ENCODE data around the gene ZBTB3.

DNA sequence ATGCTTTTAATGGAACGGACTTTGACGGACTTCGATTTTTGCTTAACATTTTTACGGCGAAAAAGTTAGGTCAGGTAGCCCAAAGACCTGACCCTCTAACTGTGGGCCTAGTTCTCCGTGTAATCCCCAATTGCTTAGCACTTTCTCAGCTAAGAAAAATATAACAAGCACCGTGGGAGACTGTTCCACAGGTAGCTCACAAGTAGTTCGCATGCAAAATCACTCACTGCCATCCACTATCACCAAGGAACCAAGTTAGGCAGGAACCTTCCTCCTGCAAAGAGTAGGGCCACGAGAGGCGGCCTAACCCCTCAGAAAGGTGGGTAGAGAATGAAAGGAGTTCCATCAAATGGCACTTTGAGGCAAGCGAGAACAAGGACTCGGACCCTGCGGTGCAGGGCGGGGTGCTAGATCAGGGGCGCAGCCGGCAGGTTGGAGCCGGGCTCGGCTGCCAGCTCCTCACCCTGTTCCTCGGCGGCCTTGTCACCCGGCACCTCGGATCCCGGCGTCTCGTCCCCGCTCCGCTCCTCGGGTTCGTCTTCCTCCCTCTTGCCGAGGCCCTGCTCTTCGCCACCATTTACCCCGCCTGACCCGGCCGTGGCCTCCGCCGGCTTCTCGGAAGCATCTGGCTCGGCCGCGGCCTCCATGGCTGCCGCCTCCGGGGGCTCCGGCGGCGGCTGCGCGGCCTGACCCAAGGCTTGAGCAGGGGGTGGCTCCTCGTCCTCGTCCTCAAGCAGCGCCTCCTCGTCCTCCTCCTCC, 27.6 kb downstream of the ZBTB3 start:
- TF ChIP-seq POLR2A (IDR thresholded peaks at IDR 0.05; ENCODE audit: insufficient read depth in 1 of 2, low read depth in 2 of 2, low read length in 2 of 2) (no peak), ZFP36 (IDR thresholded peaks at IDR 0.05; ENCODE audit: borderline replicate concordance, low read depth, low read length, partially characterized antibody) (no peak), ZNF644 (CRISPR knock-in tag; IDR thresholded peaks at IDR 0.05; ENCODE audit: low read depth) (no peak), KLF6 (CRISPR knock-in tag; IDR thresholded peaks at IDR 0.05) (no peak), RAD21 (CRISPR knock-in tag; IDR thresholded peaks at IDR 0.05) (no peak), EED (CRISPR knock-in tag; IDR thresholded peaks at IDR 0.05) (no peak)
- TF ChIP-seq, protein P1, sequence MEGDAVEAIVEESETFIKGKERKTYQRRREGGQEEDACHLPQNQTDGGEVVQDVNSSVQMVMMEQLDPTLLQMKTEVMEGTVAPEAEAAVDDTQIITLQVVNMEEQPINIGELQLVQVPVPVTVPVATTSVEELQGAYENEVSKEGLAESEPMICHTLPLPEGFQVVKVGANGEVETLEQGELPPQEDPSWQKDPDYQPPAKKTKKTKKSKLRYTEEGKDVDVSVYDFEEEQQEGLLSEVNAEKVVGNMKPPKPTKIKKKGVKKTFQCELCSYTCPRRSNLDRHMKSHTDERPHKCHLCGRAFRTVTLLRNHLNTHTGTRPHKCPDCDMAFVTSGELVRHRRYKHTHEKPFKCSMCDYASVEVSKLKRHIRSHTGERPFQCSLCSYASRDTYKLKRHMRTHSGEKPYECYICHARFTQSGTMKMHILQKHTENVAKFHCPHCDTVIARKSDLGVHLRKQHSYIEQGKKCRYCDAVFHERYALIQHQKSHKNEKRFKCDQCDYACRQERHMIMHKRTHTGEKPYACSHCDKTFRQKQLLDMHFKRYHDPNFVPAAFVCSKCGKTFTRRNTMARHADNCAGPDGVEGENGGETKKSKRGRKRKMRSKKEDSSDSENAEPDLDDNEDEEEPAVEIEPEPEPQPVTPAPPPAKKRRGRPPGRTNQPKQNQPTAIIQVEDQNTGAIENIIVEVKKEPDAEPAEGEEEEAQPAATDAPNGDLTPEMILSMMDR (CRISPR knock-in tag; IDR thresholded peaks at IDR 0.05) = no peak
